GM23248 (cell line): Measurements from ENCODE around the gene IGF1R.

Experiments
- EZH2 ChIP-seq: fragments of 200-600 bp; sonication (generic); IDR thresholded peaks from 2 replicates; pipeline ENCODE4 v1.6.1; 2018; ENCODE audit warnings: antibody characterized with exemption, mild to moderate bottlenecking; ENCODE audit not compliant: insufficient read depth, poor library complexity, severe bottlenecking
- EZH2phosphoT487 ChIP-seq: fragments of 200-600 bp; sonication (generic); IDR thresholded peaks from 2 replicates; pipeline ENCODE4 v1.6.1; 2018; ENCODE audit warnings: antibody characterized with exemption, moderate library complexity, mild to moderate bottlenecking, low read depth; ENCODE audit not compliant: insufficient read depth

- no peak for TF ChIP-seq EZH2phosphoT487
- no peak for TF ChIP-seq EZH2
Observed at GRCh38 chr15:98805434-98806274, 157.3 kb downstream of the IGF1R start.
